ENCODE results near the gene NALCN.

DNA sequence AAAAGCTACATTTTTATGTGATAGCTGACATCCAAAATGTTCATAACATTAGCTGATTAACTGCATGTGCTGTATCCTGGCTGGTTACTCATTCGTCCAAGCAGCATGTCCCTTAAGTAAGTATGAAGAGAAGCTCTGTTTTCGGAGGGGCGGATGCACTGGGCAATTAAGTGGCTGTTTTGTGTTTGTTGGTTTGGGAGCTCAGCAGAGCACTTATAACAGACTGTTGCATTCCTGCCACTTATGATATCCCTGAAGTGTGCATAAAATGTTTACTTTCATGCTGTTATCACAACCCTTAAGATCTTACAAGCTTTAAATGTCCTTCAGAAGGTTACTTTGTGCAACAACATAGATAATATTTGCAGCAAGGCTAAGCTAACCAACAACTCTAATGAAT lies 264.1 kb downstream of the NALCN start:
- TF ChIP-seq, protein P1, sequence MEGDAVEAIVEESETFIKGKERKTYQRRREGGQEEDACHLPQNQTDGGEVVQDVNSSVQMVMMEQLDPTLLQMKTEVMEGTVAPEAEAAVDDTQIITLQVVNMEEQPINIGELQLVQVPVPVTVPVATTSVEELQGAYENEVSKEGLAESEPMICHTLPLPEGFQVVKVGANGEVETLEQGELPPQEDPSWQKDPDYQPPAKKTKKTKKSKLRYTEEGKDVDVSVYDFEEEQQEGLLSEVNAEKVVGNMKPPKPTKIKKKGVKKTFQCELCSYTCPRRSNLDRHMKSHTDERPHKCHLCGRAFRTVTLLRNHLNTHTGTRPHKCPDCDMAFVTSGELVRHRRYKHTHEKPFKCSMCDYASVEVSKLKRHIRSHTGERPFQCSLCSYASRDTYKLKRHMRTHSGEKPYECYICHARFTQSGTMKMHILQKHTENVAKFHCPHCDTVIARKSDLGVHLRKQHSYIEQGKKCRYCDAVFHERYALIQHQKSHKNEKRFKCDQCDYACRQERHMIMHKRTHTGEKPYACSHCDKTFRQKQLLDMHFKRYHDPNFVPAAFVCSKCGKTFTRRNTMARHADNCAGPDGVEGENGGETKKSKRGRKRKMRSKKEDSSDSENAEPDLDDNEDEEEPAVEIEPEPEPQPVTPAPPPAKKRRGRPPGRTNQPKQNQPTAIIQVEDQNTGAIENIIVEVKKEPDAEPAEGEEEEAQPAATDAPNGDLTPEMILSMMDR (IDR thresholded peaks at IDR 0.05): no peak
- TF ChIP-seq POLR2A (IDR thresholded peaks at IDR 0.05): no peak

Measured in lower leg skin (tissue), 3 donors.